ENCODE data around the gene ANKRD13C. TPM values are rescaled to one million over a fixed set of nuclear protein-coding genes. Genes with fewer than 3 reads are reported as not detected.
"Not testable (repeated sequence)": the region's sequence is repeated elsewhere in the genome, so short reads cannot be mapped to it uniquely, and the experiment has no call there.

ANKRD13C gene, protein sequence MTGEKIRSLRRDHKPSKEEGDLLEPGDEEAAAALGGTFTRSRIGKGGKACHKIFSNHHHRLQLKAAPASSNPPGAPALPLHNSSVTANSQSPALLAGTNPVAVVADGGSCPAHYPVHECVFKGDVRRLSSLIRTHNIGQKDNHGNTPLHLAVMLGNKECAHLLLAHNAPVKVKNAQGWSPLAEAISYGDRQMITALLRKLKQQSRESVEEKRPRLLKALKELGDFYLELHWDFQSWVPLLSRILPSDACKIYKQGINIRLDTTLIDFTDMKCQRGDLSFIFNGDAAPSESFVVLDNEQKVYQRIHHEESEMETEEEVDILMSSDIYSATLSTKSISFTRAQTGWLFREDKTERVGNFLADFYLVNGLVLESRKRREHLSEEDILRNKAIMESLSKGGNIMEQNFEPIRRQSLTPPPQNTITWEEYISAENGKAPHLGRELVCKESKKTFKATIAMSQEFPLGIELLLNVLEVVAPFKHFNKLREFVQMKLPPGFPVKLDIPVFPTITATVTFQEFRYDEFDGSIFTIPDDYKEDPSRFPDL
- total RNA-seq (2014; rRNA removed; shearing (Covaris generic)): 34.4 and 54.2 TPM in 2 replicates

DNA sequence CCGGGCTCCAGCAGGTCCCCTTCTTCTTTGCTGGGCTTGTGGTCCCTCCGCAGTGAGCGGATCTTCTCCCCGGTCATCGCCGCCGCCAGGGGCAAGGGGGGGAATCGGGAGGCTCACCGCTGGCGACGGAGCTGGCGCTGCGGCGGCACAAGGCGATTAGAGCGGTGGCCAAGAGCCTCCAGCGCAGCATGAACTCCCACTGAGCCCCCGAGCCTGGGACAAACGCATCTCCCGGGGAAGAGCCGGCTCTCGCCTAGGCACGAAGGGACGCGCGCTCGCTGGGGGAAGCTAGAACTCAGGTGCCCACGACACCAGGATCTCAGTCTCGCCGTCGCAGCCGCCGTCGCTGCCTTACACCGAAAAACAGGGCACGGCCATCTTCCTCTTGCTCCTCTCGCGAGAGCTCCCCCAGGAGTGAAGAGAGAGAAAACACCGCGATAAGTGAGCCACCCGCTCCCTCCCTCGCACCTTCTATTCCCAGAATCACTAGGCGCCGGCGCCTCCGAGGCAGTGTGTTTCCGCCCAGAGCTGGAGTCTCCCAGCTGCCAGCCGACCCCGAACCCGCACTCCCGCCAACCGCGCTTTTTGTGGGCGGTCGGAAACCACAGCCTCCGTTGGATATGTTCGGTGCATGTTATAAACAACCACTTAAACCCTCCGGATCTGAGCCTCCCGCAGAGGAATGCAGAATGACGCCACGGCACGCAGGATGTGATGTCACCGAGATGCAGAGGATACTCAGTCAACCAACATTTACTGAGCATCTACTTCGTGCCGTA is at the start of gene ANKRD13C:
ANKRD13C (minus strand) TSS at position 391 of the 779 bp plus-strand sequence; CDS start at position 77, 314 bp downstream.
- peak; percentile 94 for DNase-seq
- Histone ChIP-seq H3K4me3 (ENCODE audit: insufficient read depth, low read depth, low read length) (peak within 1 kb of the TSS; percentile 99), H3K36me3 (replicated peaks; ENCODE audit: control insufficient read depth, insufficient read depth, low read length) (no peaks in the 10 kb centered on the region; the same call in none of the 2 replicates), H3K27me3 (ENCODE audit: control insufficient read depth, insufficient read depth, low read length) (no peaks in the 10 kb centered on the region)

DNA sequence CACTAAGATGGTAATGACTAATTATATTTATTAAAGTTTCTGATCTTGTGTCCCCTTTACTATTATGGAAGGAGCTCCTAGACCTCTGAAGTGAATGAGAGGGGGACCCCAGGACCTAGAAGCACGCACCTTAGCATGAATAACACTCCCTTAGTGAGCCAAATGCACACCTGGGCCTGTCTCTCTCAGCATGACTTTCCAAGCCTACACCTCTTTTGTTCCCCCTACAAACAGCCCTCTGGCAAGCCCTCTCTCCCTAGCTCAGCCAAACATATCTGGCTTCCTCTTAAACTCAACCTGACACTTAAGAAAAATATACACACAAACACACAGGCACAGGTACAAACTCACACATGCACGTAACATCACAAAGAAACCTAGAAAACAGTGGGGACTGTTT is 49.2 kb upstream of the ANKRD13C start:
- Histone ChIP-seq H3K27me3 (ENCODE audit: control insufficient read depth, insufficient read depth, low read length) (no peaks in the 10 kb centered on the region), H3K4me3 (ENCODE audit: insufficient read depth, low read depth, low read length) (no peak overlapping the region), H3K36me3 (replicated peaks; ENCODE audit: control insufficient read depth, insufficient read depth, low read length) (no peaks in the 10 kb centered on the region)
- DNase-seq: no peak

DNA sequence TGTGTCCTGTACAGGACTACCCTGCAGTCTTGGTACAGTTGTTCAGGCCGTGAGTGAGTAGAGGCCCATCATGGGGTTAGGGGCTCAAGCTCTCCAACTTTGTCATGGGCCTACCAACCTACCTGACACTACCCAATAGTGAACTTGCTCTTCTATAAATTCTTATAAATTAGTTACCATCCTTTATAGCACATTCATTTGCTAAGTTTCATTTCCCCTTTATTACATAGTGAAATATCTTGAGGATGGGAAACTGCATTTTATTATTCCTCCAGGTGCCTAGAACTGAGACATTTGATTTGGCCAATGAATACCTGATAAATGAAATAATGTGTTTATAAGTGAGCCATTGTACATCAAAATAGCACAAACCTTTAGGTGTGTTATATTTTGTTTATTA is 47.5 kb upstream of the ANKRD13C start:
- Histone ChIP-seq H3K4me3 (ENCODE audit: insufficient read depth, low read depth, low read length) (no peak overlapping the region), H3K27me3 (ENCODE audit: control insufficient read depth, insufficient read depth, low read length) (no peaks in the 10 kb centered on the region), H3K36me3 (replicated peaks; ENCODE audit: control insufficient read depth, insufficient read depth, low read length) (no peaks in the 10 kb centered on the region)
- DNase-seq: no peak

DNA sequence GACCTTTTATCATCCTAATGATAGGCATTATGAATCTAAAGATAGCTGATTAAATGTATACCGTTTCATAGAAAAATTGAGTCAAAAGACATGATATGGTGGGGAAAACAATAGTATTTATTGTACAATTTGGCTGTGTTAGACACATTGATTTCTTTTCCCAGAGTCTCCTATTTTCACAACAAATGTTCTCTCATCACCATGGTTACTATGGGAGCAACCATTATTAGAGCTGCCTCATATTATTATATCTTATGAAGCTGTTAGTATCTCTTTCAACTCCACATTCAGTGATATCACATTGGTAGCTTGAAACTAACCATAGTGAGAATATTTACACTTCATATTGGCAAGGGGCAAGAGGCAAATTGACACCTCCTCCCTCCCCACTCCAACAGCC is 45.8 kb upstream of the ANKRD13C start:
- DNase-seq: no peak
- Histone ChIP-seq H3K36me3 (replicated peaks; ENCODE audit: control insufficient read depth, insufficient read depth, low read length) (no peaks in the 10 kb centered on the region), H3K4me3 (ENCODE audit: insufficient read depth, low read depth, low read length) (no peak overlapping the region), H3K27me3 (ENCODE audit: control insufficient read depth, insufficient read depth, low read length) (no peaks in the 10 kb centered on the region)

DNA sequence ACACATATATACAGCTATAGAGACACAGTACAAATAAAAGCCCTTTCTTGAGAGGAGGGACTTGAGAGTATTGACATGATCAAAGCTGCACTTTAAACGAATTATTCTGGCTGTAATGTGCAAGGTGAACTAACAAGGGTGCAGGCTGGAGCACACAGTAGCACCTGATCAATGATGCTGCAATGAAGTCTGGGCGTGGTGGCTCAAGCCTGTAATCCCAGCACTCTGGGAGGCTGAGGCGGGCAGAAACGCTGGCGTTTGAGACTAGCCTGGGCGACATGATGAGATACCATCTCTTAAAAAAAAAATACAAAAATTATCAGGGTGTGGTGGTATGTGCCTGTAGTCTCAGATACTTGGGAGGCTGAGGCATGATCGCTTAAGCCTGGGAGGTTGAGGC is 42.5 kb upstream of the ANKRD13C start:
- no peak overlapping the region for H3K4me3 ChIP-seq (ENCODE audit: insufficient read depth, low read depth, low read length)
- H3K27me3 ChIP-seq (ENCODE audit: control insufficient read depth, insufficient read depth, low read length): no peaks in the 10 kb centered on the region
- DNase-seq: no peak
- H3K36me3 ChIP-seq (replicated peaks; ENCODE audit: control insufficient read depth, insufficient read depth, low read length): no peaks in the 10 kb centered on the region

DNA sequence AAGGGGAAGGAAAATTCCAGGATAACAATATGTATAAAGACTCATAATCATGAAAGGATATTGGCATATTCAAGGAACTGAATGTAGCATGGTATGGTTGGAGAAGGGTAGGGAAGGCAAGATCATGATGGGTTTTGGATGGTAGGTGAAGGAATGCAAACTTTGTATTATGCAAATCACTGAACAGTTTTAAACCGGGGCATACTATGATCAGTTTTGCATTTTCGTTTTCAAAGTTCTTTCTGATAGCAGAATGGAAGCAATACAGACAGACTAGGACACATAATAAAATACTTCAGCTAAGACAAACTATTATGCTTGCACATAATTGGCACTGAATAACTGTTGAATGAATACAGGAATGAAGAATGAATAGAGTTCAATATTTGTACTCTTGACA is 42.1 kb upstream of the ANKRD13C start:
- Histone ChIP-seq H3K36me3 (replicated peaks; ENCODE audit: control insufficient read depth, insufficient read depth, low read length) (no peaks in the 10 kb centered on the region), H3K27me3 (ENCODE audit: control insufficient read depth, insufficient read depth, low read length) (no peaks in the 10 kb centered on the region), H3K4me3 (ENCODE audit: insufficient read depth, low read depth, low read length) (no peak overlapping the region)
- no peak for DNase-seq

DNA sequence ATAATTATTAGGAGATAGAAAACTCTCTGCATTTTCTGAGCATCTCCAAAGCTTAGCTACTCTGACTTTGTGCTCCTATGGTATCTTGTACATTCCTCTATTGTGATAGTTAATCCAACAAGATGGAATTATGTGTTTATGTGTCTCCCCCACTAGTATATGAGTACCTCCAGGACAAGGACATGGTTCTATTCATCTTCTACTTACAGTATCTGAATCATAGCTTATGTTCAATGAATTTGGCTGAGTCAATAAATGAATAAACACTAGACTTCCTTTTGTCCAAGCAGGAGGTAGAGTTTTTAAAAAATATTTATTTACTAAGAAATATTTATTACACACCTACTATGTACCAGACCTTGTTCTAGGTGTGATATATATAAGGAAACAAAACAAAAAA is 38.1 kb upstream of the ANKRD13C start:
- Histone ChIP-seq H3K4me3 (ENCODE audit: insufficient read depth, low read depth, low read length) (no peak overlapping the region), H3K36me3 (replicated peaks; ENCODE audit: control insufficient read depth, insufficient read depth, low read length) (no peaks in the 10 kb centered on the region), H3K27me3 (ENCODE audit: control insufficient read depth, insufficient read depth, low read length) (no peaks in the 10 kb centered on the region)
- DNase-seq: no peak

DNA sequence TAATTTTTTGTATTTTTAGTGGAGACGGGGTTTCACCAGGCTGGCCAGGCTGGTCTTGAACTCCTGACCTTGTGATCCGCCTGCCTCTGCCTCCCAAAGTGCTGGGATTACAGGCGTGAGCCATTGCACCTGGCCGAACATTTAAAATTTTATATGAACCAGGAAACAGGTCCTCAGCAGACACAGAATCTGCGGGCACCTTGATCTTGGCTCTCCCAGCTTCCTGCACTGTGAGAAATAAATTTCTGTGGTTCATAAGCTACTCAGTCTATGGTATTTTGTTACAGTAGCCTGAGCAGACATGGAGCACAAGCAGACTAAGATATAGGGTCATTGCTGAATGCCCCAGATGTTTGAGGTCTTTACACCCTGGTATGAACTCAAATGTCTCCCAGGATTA is 33.0 kb upstream of the ANKRD13C start:
- H3K4me3 ChIP-seq (ENCODE audit: insufficient read depth, low read depth, low read length): no peak overlapping the region
- H3K27me3 ChIP-seq (ENCODE audit: control insufficient read depth, insufficient read depth, low read length): no peaks in the 10 kb centered on the region
- DNase-seq: no peak
- no peaks in the 10 kb centered on the region for H3K36me3 ChIP-seq (replicated peaks; ENCODE audit: control insufficient read depth, insufficient read depth, low read length)

DNA sequence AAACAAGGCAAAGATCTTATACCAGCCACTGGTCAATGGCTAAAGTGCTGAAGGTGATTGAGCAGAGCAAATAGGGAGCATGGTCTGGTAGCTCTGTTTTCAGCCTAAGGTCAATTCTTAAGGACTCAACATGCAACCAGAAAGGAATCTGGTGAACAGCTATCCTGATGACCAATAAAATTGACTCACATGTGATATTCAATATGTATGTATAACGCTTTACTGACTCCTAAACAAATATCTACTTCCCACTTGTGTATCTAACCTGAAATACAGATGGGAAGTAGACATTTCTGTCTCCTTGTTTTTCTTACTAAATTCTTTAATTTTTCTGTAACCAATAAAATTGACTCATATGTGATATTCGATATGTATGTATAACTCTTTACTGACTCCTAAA is 31.6 kb upstream of the ANKRD13C start:
- Histone ChIP-seq H3K27me3 (ENCODE audit: control insufficient read depth, insufficient read depth, low read length) (no peaks in the 10 kb centered on the region), H3K4me3 (ENCODE audit: insufficient read depth, low read depth, low read length) (no peak overlapping the region), H3K36me3 (replicated peaks; ENCODE audit: control insufficient read depth, insufficient read depth, low read length) (no peaks in the 10 kb centered on the region)
- no peak for DNase-seq

DNA sequence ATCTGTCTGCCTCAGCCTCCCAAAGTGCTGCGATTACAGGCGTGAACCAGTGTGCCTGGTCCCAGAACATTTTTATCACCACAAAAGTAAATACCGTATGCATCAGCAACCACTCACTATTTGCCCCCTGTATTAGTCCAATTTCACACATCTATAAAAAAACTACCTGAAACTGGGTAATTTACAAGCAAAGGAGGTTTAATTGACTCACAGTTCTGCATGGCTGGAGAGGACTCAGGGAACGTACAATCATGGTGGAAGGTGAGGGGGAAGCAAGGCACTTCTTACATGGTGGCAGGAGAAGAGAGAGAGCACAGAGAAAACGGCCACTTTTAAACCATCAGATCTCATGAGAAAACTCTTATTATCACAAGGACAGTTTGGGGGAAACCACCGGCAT is 31.0 kb upstream of the ANKRD13C start:
- H3K4me3 ChIP-seq (ENCODE audit: insufficient read depth, low read depth, low read length): no peak overlapping the region
- no peaks in the 10 kb centered on the region for H3K27me3 ChIP-seq (ENCODE audit: control insufficient read depth, insufficient read depth, low read length)
- no peak for DNase-seq
- H3K36me3 ChIP-seq (replicated peaks; ENCODE audit: control insufficient read depth, insufficient read depth, low read length): no peaks in the 10 kb centered on the region

DNA sequence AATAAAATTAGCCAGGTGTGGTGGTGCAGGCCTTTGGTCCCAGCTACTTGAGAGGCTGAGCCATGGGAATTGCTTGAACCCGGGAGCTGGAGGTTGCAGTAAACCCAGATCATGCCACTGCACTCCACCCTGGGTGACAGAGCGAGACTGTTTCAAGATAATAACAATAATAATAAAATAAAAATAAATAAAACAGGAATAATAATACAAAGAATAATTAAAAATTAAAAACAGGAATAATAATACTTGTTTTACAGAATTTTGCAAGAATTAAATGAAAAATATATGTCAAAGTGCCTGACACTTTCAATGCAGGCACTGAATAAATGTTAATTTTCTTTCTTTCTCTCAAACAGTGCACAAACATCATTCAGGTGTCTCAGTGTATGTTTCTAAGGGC is 30.0 kb upstream of the ANKRD13C start:
- H3K27me3 ChIP-seq (ENCODE audit: control insufficient read depth, insufficient read depth, low read length): no peaks in the 10 kb centered on the region
- H3K36me3 ChIP-seq (replicated peaks; ENCODE audit: control insufficient read depth, insufficient read depth, low read length): no peaks in the 10 kb centered on the region
- no peak for DNase-seq
- no peak overlapping the region for H3K4me3 ChIP-seq (ENCODE audit: insufficient read depth, low read depth, low read length)

DNA sequence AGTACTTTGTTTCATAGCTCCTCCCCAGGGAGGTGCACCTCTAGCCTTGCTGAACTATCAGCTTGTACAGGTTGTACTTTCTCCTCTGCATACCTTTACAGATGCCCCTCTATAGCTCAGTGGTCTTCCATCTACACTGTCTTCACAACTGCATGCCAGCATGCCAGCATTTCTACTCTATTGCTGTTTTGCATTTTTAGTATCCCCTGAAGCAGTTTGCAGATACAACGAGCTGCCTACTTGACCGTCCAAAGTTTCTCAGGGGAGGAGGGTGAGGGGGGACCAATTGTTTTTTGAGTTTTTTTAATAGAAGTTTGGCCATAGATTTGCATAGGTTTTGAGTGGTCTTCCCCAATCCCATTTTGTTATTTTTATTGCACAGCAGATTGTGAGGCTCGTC is 29.0 kb upstream of the ANKRD13C start:
- Histone ChIP-seq H3K36me3 (replicated peaks; ENCODE audit: control insufficient read depth, insufficient read depth, low read length) (no peaks in the 10 kb centered on the region), H3K27me3 (ENCODE audit: control insufficient read depth, insufficient read depth, low read length) (no peaks in the 10 kb centered on the region), H3K4me3 (ENCODE audit: insufficient read depth, low read depth, low read length) (no peak overlapping the region)
- no peak for DNase-seq

DNA sequence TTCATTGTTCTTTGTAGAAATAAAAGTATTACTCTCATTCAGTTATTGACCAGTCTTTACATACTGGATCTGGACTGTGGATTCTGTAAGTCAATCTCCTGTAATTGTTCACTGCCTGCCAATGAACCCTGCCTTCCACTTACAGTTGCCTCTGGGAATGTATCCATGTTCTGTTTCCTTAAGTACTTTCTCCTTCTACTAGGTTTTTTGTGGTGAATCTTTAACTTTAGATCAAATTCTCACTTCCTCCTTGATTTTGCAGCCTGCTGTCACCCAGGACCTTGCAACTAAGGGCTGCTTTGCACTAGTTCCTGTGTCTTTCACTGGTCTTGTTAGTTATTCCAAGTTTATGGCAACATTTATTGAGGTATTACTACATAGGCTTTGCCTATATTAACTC is 28.2 kb upstream of the ANKRD13C start:
- Histone ChIP-seq H3K36me3 (replicated peaks; ENCODE audit: control insufficient read depth, insufficient read depth, low read length) (no peaks in the 10 kb centered on the region), H3K4me3 (ENCODE audit: insufficient read depth, low read depth, low read length) (no peak overlapping the region), H3K27me3 (ENCODE audit: control insufficient read depth, insufficient read depth, low read length) (no peaks in the 10 kb centered on the region)
- DNase-seq: no peak

DNA sequence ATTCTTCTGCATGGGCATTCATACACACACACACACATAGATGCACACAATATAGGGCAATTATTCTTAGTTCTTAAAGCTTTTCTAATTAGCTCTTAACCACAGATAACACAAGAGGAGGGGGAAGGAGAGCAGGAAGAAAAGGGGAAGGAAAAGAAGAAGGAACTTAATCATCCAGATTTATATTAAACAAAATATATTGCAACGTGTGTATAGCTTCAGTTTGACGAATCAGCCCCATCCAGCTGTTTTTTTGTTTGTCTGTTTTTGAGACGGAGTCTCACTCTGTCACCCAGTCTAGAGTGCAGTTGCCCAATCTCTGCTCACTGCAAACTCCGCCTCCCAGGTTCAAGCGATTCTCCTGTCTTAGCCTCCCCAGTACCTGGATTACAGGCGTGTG is 21.7 kb upstream of the ANKRD13C start:
- no peak overlapping the region for H3K4me3 ChIP-seq (ENCODE audit: insufficient read depth, low read depth, low read length)
- H3K36me3 ChIP-seq (replicated peaks; ENCODE audit: control insufficient read depth, insufficient read depth, low read length): no peaks in the 10 kb centered on the region
- no peaks in the 10 kb centered on the region for H3K27me3 ChIP-seq (ENCODE audit: control insufficient read depth, insufficient read depth, low read length)
- no peak for DNase-seq

DNA sequence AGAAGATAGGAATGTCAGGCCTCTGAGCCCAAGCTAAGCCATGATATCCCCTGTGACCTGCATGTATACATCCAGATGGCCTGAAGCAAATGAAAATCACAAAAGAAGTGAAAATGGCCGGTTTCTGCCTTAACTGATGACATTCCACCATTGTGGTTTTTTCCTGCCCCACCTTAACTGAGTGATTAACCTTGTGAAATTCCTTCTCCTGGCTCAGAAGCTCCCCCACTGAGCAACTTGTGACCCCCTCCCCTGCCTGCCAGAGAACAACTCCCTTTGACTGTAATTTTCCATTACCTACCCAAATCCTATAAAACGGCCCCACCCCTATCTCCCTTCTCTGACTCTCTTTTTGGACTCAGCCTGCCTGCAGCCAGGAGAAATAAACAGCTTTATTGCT is 19.1 kb upstream of the ANKRD13C start:
- not testable (repeated sequence) for H3K36me3 ChIP-seq (replicated peaks; ENCODE audit: control insufficient read depth, insufficient read depth, low read length); H3K27me3 ChIP-seq (ENCODE audit: control insufficient read depth, insufficient read depth, low read length); H3K4me3 ChIP-seq (ENCODE audit: insufficient read depth, low read depth, low read length); DNase-seq

All from H7 (cell line).